ENCODE results near the gene GIMAP1.

Gene GIMAP1

DNA sequence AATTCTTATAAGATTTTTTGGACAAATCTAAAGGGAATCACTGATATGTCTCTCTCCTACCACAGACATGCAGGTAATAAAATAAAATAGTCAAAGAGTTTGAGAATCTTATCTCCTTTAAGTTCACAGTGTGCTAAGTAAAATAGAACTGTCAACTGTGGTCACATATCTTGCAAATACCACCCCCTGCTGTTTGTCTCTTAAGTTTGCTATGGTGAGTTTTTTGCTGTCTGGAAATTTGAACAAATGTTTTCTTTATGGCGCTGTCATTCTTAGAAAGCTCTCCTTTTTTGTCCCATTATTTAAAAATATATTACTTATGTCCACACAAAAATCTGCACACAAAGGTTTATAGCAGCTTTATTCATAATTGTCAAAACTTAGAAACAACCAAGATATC, 40.4 kb downstream of the GIMAP1 start:
- no peak for DNase-seq (ENCODE audit: extremely low spot score)
- ChIA-PET POLR2A (no interaction called here), CTCF (interaction anchor here (0.6 kb wide), 1 partner anchor 26 kb away, joined by 3 read pairs; no protein-coding TSS in a partner anchor)
- TF ChIP-seq BHLHE40 (IDR thresholded peaks at IDR 0.05; ENCODE audit: borderline replicate concordance) (no peak), L3MBTL2 (conservative IDR thresholded peaks at IDR 0.05) (no peak), NFRKB (IDR thresholded peaks at IDR 0.05) (no peak), LEF1 (IDR thresholded peaks at IDR 0.05; ENCODE audit: borderline replicate concordance) (no peak), SUZ12 (IDR thresholded peaks at IDR 0.05) (no peak), TARDBP (IDR thresholded peaks at IDR 0.05) (no peak), FOXK2 (IDR thresholded peaks at IDR 0.05) (no peak), ARNT (IDR thresholded peaks at IDR 0.05) (no peak), PKNOX1 (IDR thresholded peaks at IDR 0.05) (no peak), ZNF384 (IDR thresholded peaks at IDR 0.05) (no peak), FOXM1 (IDR thresholded peaks at IDR 0.05; ENCODE audit: borderline replicate concordance) (no peak), SP1 (IDR thresholded peaks at IDR 0.05) (no peak), ELF4 (IDR thresholded peaks at IDR 0.05) (no peak), HDGF (IDR thresholded peaks at IDR 0.05; ENCODE audit: borderline replicate concordance) (no peak), CTBP1 (IDR thresholded peaks at IDR 0.05; ENCODE audit: borderline replicate concordance) (no peak), FOXA1 (IDR thresholded peaks at IDR 0.05) (no peak)

- POLR2A ChIA-PET: no interaction called here
- TF ChIP-seq FOXK2 (IDR thresholded peaks at IDR 0.05) (no peak), HDGF (IDR thresholded peaks at IDR 0.05; ENCODE audit: borderline replicate concordance) (no peak), TARDBP (IDR thresholded peaks at IDR 0.05) (no peak), SP1 (IDR thresholded peaks at IDR 0.05) (no peak), PKNOX1 (IDR thresholded peaks at IDR 0.05) (no peak), FOXA1 (IDR thresholded peaks at IDR 0.05) (no peak), L3MBTL2 (conservative IDR thresholded peaks at IDR 0.05) (no peak), ARNT (IDR thresholded peaks at IDR 0.05) (no peak), NFRKB (IDR thresholded peaks at IDR 0.05) (no peak)
- CTCF ChIA-PET: interaction anchor here (0.6 to 1.4 kb wide), 2 partner anchors 27 to 310 kb away, joined by 3 to 4 read pairs; no protein-coding TSS in a partner anchor
- DNase-seq (ENCODE audit: extremely low spot score): no peak
Observed at GRCh38 chr7:150759479-150759878, 43.1 kb downstream of the GIMAP1 start.

GRCh38 chr7:150766334-150766709, 49.9 kb downstream of the GIMAP1 start:
- CTCF ChIA-PET: no interaction called here
- no peak for TF ChIP-seq SUZ12 (IDR thresholded peaks at IDR 0.05)
- no peak for TF ChIP-seq NFRKB (IDR thresholded peaks at IDR 0.05)
- no peak for TF ChIP-seq SP1 (IDR thresholded peaks at IDR 0.05)
- no peak for TF ChIP-seq HDGF (IDR thresholded peaks at IDR 0.05; ENCODE audit: borderline replicate concordance)
- no peak for DNase-seq (ENCODE audit: extremely low spot score)
- POLR2A ChIA-PET: no interaction called here

- CTCF ChIA-PET: interaction anchor here (0.7 kb wide), 2 partner anchors 109 to 219 kb away, joined by 3 read pairs; no protein-coding TSS in a partner anchor
- POLR2A ChIA-PET: no interaction called here
- TF ChIP-seq SUZ12 (IDR thresholded peaks at IDR 0.05) (no peak), ARNT (IDR thresholded peaks at IDR 0.05) (no peak), PKNOX1 (IDR thresholded peaks at IDR 0.05) (no peak), CTBP1 (IDR thresholded peaks at IDR 0.05; ENCODE audit: borderline replicate concordance) (no peak), ELF4 (IDR thresholded peaks at IDR 0.05) (no peak), ZNF384 (IDR thresholded peaks at IDR 0.05) (no peak), TARDBP (IDR thresholded peaks at IDR 0.05) (no peak), FOXK2 (IDR thresholded peaks at IDR 0.05) (no peak), HDGF (IDR thresholded peaks at IDR 0.05; ENCODE audit: borderline replicate concordance) (no peak), SP1 (IDR thresholded peaks at IDR 0.05) (no peak), LEF1 (IDR thresholded peaks at IDR 0.05; ENCODE audit: borderline replicate concordance) (no peak), BHLHE40 (IDR thresholded peaks at IDR 0.05; ENCODE audit: borderline replicate concordance) (no peak), L3MBTL2 (conservative IDR thresholded peaks at IDR 0.05) (no peak), FOXA1 (IDR thresholded peaks at IDR 0.05) (no peak), FOXM1 (IDR thresholded peaks at IDR 0.05; ENCODE audit: borderline replicate concordance) (no peak)
- no peak for DNase-seq (ENCODE audit: extremely low spot score)
Observed at GRCh38 chr7:150769768-150770167, 53.4 kb downstream of the GIMAP1 start.

Data from HEK293T (cell line).